Natural killer cell (primary cell): ENCODE results near the gene PWWP2B. TPM values are rescaled to one million over a fixed set of nuclear protein-coding genes. Genes with fewer than 3 reads are reported as not detected.
"Not testable (repeated sequence)": the region's sequence is repeated elsewhere in the genome, so short reads cannot be mapped to it uniquely, and the experiment has no call there.

Experiments
- ATAC-seq, 3 donors: fragments of 150-1000 bp in 2 of 3; fragments of 200-7000 bp in 1 of 3; cut with Tn5 transposase; 1 replicate in 1 of 3; 2 replicates in 2 of 3; pipeline ENCODE4 v1.10.0; 2021; ENCODE audit warnings: mild to moderate bottlenecking in 2 of 3, moderate library complexity in 2 of 3
- DNase-seq, 2 donors: peaks; one replicate each; pipeline versions ENCODE4 v3.0.0 to v3.0.0-alpha.2; 2013 to 2021; ENCODE audit warnings: mixed read lengths in 1 of 2
- H3K27ac ChIP-seq: one replicate; pipeline ENCODE4 v1.5.1; 2013; ENCODE audit warnings: mild to moderate bottlenecking, low read length
- H3K27me3 ChIP-seq: one replicate; pipeline ENCODE4 v1.6.1; 2013; ENCODE audit warnings: low read length; ENCODE audit not compliant: control insufficient read depth, insufficient read depth
- H3K36me3 ChIP-seq: one replicate; pipeline ENCODE4 v1.6.1; 2013; ENCODE audit warnings: low read length; ENCODE audit not compliant: control insufficient read depth, insufficient read depth
- H3K4me1 ChIP-seq: one replicate; pipeline ENCODE4 v1.6.1; 2013; ENCODE audit warnings: low read length; ENCODE audit not compliant: control insufficient read depth, insufficient read depth
- H3K4me3 ChIP-seq: one replicate; pipeline ENCODE4 v1.5.1; 2013; ENCODE audit warnings: low read length
- H3K9me3 ChIP-seq: one replicate; pipeline ENCODE4 v1.6.1; 2013; ENCODE audit warnings: low read length; ENCODE audit not compliant: control insufficient read depth, insufficient read depth
- H3K27ac Mint-ChIP-seq, 2 donors: one replicate each; pipeline ENCODE4 v1.8.0; 2022; ENCODE audit warnings: mild to moderate bottlenecking in 2 of 2, mixed read lengths in 2 of 2, moderate library complexity in 1 of 2
- H3K27me3 Mint-ChIP-seq, 2 donors: one replicate each; pipeline ENCODE4 v1.8.0; 2022; ENCODE audit warnings: low read depth in 2 of 2, mixed read lengths in 2 of 2
- H3K36me3 Mint-ChIP-seq: one replicate; pipeline ENCODE4 v1.8.0; 2022; ENCODE audit warnings: mixed read lengths
- H3K4me1 Mint-ChIP-seq, 2 donors: one replicate each; pipeline ENCODE4 v1.8.0; 2022; ENCODE audit warnings: mixed read lengths in 2 of 2
- H3K4me3 Mint-ChIP-seq: one replicate; pipeline ENCODE4 v1.8.0; 2022; ENCODE audit warnings: mild to moderate bottlenecking, moderate library complexity, mixed read lengths
- H3K9me3 Mint-ChIP-seq, 2 donors: one replicate each; pipeline ENCODE4 v1.8.0; 2022; ENCODE audit warnings: mixed read lengths in 2 of 2
- WGBS: methylation state at CpG from one replicate; pipeline ENCODE4 v1.1.7; 2013; ENCODE audit warnings: missing lambda C conversion rate; ENCODE audit not compliant: insufficient coverage; 5-methylcytosine and 5-hydroxymethylcytosine counted together
- intact Hi-C: fragments of 100-400 bp; cut with micrococcal nuclease; formaldehyde crosslinking; loops from one replicate; pipeline ENCODE4 v1.14.2; 2022
- total RNA-seq, 4 donors: library from RNA; stranded (reverse); fragments of 120-200 nt in 1 of 4; gene quantifications; one replicate each; pipeline versions ENCODE4 v1.2.3 to v1.2.4, GENCODE V29; 2013 to 2022
- TF ChIP-seq, protein P1 (sequence below): fragments of 200-600 bp; IDR thresholded peaks from one replicate; pipeline ENCODE4 v1.8.0; 2022; ENCODE audit warnings: antibody characterized with exemption

The PWWP2B gene
- total RNA-seq, 3 donors from 2014 or later (not counting 1 experiment from before 2014, with no cell fraction given): 23.7 to 29.5 (median 24.4) TPM

DNA sequence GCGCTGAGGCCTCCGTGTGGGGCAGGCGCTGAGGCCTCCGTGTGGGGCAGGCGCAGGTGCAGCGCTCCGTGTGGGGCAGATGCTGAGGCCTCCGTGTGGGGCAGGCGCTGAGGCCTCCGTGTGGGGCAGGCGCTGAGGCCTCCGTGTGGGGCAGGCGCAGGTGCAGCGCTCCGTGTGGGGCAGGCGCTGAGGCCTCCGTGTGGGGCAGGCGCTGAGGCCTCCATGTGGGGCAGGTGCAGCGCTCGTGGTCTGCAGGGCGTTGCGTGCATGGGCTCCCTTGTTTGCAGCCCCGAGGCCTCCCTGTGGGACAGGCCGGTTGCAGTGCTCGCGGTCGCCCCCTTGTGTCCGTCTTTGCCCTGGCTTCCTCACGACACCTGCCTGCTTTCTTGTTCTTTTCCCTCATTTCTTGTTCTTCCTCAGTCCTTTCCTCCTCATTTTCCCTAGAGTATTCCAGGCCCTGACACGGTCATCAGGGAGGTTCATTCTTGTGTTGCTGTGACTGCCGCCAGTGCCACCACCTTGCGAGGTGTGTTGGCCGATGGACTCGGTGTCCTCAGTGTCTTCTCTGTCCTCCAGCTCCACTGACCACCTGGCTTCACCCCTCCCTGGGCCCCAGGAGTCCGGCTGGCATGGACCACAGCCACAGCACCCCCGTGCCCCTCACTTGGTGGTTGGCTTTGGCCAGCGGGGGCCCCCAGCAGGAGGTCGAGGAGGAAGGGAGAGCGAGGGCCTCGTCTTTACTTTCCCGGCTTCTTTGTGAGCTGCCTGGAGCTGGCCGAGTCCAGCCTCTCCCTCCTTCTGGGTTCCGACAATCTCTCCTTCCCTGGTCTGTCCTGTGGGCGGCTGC is 44.3 kb upstream of the PWWP2B start:
- H3K4me3 ChIP-seq: not testable (repeated sequence)
- peak; percentile 61 to 87 (median 77) for ATAC-seq

DNA sequence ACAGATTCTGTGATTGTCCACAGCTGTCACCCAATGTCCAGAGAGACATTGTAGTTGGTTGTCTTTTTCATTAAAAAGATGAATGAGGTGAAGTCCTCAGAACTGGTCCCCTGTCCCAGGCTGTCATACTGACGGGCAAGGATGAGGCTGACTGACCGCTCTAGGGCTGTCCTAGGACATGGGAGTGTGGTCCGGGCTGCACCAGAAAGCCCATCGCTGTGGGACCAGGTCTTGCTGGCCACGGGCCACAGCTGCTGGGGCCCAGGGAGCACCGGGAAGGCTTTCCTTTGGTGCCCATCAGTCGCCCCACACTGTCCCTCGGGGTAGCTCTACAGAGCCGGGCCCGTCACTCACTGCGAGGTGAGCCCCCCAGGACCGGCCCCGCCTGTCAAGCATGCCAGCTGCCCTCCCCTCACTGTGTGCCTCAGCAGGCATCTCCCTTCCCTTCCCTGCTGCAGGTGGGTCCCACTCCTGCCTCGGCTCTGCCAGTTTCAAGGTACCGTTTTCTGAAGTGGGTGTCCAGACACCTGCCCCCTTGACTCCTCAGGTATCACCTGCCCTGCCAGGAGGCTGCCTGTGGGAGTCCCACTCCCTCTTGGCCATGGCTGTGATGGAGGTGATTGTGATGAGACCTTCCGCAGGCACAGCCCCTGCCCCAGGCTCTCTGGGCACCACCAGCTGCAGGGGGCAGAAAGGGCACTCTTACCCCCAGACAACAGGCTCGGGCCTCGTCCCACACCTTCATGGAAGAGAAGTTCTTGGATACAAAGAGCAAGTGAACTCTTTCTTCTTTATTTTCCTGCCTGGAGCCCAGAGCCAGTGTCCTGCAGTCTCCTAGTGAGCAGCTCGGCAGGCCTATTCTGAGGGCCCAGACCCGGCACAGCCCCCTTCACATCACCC is 43.3 kb upstream of the PWWP2B start:
- no peaks in the 10 kb centered on the region for H3K4me1 ChIP-seq
- no peaks in the 10 kb centered on the region for H3K27me3 Mint-ChIP-seq
- WGBS: 94% methylated on average over 20 of the region's 20 CpGs

More for the DNA sequence above, 44.3 kb upstream of the PWWP2B start:
- H3K27me3 Mint-ChIP-seq, H3K9me3 ChIP-seq, H3K27me3 ChIP-seq, H3K4me3 Mint-ChIP-seq, H3K36me3 ChIP-seq, H3K27ac ChIP-seq, H3K4me1 Mint-ChIP-seq, H3K9me3 Mint-ChIP-seq, H3K36me3 Mint-ChIP-seq, H3K4me1 ChIP-seq: not testable (repeated sequence)
- TF ChIP-seq, protein P1, sequence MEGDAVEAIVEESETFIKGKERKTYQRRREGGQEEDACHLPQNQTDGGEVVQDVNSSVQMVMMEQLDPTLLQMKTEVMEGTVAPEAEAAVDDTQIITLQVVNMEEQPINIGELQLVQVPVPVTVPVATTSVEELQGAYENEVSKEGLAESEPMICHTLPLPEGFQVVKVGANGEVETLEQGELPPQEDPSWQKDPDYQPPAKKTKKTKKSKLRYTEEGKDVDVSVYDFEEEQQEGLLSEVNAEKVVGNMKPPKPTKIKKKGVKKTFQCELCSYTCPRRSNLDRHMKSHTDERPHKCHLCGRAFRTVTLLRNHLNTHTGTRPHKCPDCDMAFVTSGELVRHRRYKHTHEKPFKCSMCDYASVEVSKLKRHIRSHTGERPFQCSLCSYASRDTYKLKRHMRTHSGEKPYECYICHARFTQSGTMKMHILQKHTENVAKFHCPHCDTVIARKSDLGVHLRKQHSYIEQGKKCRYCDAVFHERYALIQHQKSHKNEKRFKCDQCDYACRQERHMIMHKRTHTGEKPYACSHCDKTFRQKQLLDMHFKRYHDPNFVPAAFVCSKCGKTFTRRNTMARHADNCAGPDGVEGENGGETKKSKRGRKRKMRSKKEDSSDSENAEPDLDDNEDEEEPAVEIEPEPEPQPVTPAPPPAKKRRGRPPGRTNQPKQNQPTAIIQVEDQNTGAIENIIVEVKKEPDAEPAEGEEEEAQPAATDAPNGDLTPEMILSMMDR: peak; percentile 75
- 61% methylated on average over 38 of the region's 44 CpGs for WGBS
- peak; percentile 76 to 83 for DNase-seq
- intact Hi-C loops: loop anchor here (1.0 kb wide), 1 partner anchor 129 kb away; no protein-coding TSS in a partner anchor
- peak overlapping the region in 1 of 2 donors; percentile 63 for H3K27ac Mint-ChIP-seq

DNA sequence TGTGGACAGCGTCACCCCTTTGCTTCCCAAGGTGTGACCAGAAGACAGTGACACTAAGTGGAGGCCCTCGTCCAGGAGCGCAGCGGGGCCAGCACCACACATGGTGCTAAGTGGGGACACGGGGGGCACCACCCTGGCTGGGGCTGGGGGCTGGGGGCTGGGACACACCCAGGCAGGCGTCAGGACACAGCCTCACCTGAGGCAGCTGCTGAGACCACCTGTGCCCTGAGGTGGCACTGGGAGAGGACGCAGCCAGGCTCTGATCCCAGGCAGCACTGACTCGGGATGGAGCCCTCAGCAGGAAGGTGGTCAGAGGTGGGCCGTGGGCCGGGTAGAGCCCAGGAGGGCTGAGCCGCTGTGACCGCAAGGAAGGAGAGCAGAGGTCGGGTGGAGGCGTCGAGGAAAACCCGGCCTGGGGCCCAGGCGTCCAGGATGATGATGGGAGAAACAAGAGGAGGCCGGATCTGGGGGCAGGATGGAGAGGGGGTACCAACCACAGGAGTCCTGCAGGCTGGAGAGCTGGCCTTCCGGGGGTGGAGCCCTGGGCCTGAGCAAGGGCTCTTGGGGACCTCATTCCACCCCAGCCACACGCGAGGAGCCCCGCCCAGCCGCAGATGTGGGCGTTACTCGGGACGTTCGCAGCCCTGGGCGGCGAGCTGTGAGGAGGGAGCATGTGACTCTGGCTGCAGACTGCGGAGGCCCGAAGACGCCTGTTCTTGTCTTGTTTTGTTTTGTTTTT is 42.5 kb upstream of the PWWP2B start:
- TF ChIP-seq, protein P1: no peak
- H3K27me3 Mint-ChIP-seq: no peaks in the 10 kb centered on the region
- intact Hi-C loops: no loop called here
- H3K27ac Mint-ChIP-seq: no peak overlapping the region
- DNase-seq (no peak), ATAC-seq (no peak)
- H3K36me3 Mint-ChIP-seq: no peaks in the 10 kb centered on the region
- H3K9me3 Mint-ChIP-seq: no peaks in the 10 kb centered on the region
- no peaks in the 10 kb centered on the region for H3K36me3 ChIP-seq
- H3K4me3 ChIP-seq: no peak overlapping the region
- H3K4me1 ChIP-seq: no peaks in the 10 kb centered on the region
- H3K27me3 ChIP-seq: no peaks in the 10 kb centered on the region
- H3K4me3 Mint-ChIP-seq: no peak overlapping the region
- 91% methylated on average over 32 of the region's 32 CpGs for WGBS
- H3K4me1 Mint-ChIP-seq: peaks cover 0 to 12% of the 10 kb centered on the region in 2 donors
- H3K27ac ChIP-seq: no peak overlapping the region
- no peaks in the 10 kb centered on the region for H3K9me3 ChIP-seq

More for the DNA sequence above, 43.3 kb upstream of the PWWP2B start:
- H3K4me3 Mint-ChIP-seq: no peak overlapping the region
- DNase-seq: no peak
- H3K36me3 ChIP-seq: no peaks in the 10 kb centered on the region
- ATAC-seq: no peak
- intact Hi-C loops: no loop called here
- no peaks in the 10 kb centered on the region for H3K36me3 Mint-ChIP-seq
- no peaks in the 10 kb centered on the region for H3K9me3 ChIP-seq
- H3K27me3 ChIP-seq: no peaks in the 10 kb centered on the region
- H3K4me1 Mint-ChIP-seq: peaks cover 0 to 12% of the 10 kb centered on the region in 2 donors
- no peak overlapping the region for H3K4me3 ChIP-seq
- peak overlapping the region in 1 of 2 donors; percentile 63 for H3K27ac Mint-ChIP-seq
- H3K27ac ChIP-seq: no peak overlapping the region
- TF ChIP-seq, protein P1: no peak
- no peaks in the 10 kb centered on the region for H3K9me3 Mint-ChIP-seq
